Mesenchymal stem cell (in vitro differentiated cells and primary cell): ENCODE results near the gene SOCS6.

Experiments
- DNase-seq: peaks from one replicate; pipeline ENCODE4 v3.0.0-alpha.2; 2013
- H2AFZ ChIP-seq: one replicate; pipeline ENCODE4 v1.6.1; 2013; ENCODE audit warnings: low read depth, mild to moderate bottlenecking, control low read depth, inconsistent platforms, low read length, moderate library complexity
- H2AK5ac ChIP-seq: 2 replicates; pipeline ENCODE4 v1.6.1; 2013; ENCODE audit warnings: low read length, moderate library complexity, mild to moderate bottlenecking, inconsistent platforms; ENCODE audit not compliant: severe bottlenecking
- H2BK120ac ChIP-seq: one replicate; pipeline ENCODE4 v1.6.1; 2013; ENCODE audit warnings: low read depth, mild to moderate bottlenecking, inconsistent platforms, low read length, moderate library complexity
- H2BK12ac ChIP-seq, 2 experiments: one replicate each; pipeline ENCODE4 v1.6.1; 2013; ENCODE audit warnings: inconsistent platforms in 2 of 2, low read length in 2 of 2, mild to moderate bottlenecking in 2 of 2, moderate library complexity in 2 of 2, control low read depth in 1 of 2
- H2BK15ac ChIP-seq: one replicate; pipeline ENCODE4 v1.6.1; 2013; ENCODE audit warnings: mild to moderate bottlenecking, low read depth, inconsistent platforms; ENCODE audit not compliant: poor library complexity, severe bottlenecking
- H2BK5ac ChIP-seq: 2 replicates; pipeline ENCODE4 v1.6.1; 2013; ENCODE audit warnings: low read depth, mild to moderate bottlenecking, low read length, control low read depth, inconsistent platforms; ENCODE audit not compliant: poor library complexity, severe bottlenecking
- H3K14ac ChIP-seq, 2 experiments: one replicate each; pipeline ENCODE4 v1.6.1; 2013; ENCODE audit warnings: inconsistent platforms in 2 of 2, low read length in 2 of 2, control low read depth in 1 of 2, mild to moderate bottlenecking in 1 of 2, moderate library complexity in 1 of 2
- H3K18ac ChIP-seq, 2 experiments: one replicate each; pipeline ENCODE4 v1.6.1; 2013; ENCODE audit warnings: inconsistent platforms in 2 of 2, low read length in 2 of 2, control low read depth in 1 of 2, low read depth in 1 of 2, mild to moderate bottlenecking in 1 of 2
- H3K23ac ChIP-seq, 2 experiments: one replicate each; pipeline ENCODE4 v1.6.1; 2013; ENCODE audit warnings: inconsistent platforms in 2 of 2, low read length in 2 of 2, mild to moderate bottlenecking in 2 of 2, moderate library complexity in 2 of 2, control low read depth in 1 of 2
- H3K27ac ChIP-seq: 2 replicates; pipeline ENCODE4 v1.5.1; 2013; ENCODE audit warnings: mild to moderate bottlenecking, moderate library complexity, low read length, control low read depth, inconsistent platforms; ENCODE audit not compliant: poor library complexity, severe bottlenecking
- H3K27me3 ChIP-seq, 2 experiments: 2 replicates each; pipeline versions ENCODE4 v1.6.1 to v1.7.0; 2013; ENCODE audit warnings: low read length in 2 of 2, mild to moderate bottlenecking in 2 of 2, moderate library complexity in 2 of 2, control low read depth in 1 of 2, inconsistent platforms in 1 of 2; ENCODE audit not compliant: control insufficient read depth in 1 of 2, insufficient read depth in 1 of 2
- H3K36me3 ChIP-seq, 2 experiments: 2 replicates each; pipeline versions ENCODE4 v1.6.1 to v1.7.0; 2013; ENCODE audit warnings: low read length in 2 of 2, control low read depth in 1 of 2, inconsistent platforms in 1 of 2, low read depth in 1 of 2, mild to moderate bottlenecking in 1 of 2; ENCODE audit not compliant: insufficient read depth in 2 of 2, control insufficient read depth in 1 of 2
- H3K4ac ChIP-seq, 2 experiments: one replicate each; pipeline ENCODE4 v1.6.1; 2013; ENCODE audit warnings: inconsistent platforms in 2 of 2, low read length in 2 of 2, mild to moderate bottlenecking in 2 of 2, moderate library complexity in 2 of 2, control low read depth in 1 of 2, low read depth in 1 of 2
- H3K4me1 ChIP-seq: 2 replicates; pipeline ENCODE4 v1.6.1; 2013; ENCODE audit warnings: low read depth, low read length, control low read depth; ENCODE audit not compliant: control insufficient read depth, insufficient read depth
- H3K4me2 ChIP-seq: 2 replicates; pipeline ENCODE4 v1.6.1; 2013; ENCODE audit warnings: low read length, mild to moderate bottlenecking, inconsistent platforms; ENCODE audit not compliant: poor library complexity, severe bottlenecking
- H3K4me3 ChIP-seq, 2 experiments: 2 replicates each; pipeline versions ENCODE4 v1.5.1 to v1.7.0; 2013; ENCODE audit warnings: low read length in 2 of 2, mild to moderate bottlenecking in 2 of 2, control low read depth in 1 of 2, low read depth in 1 of 2; ENCODE audit not compliant: insufficient read depth in 1 of 2
- H3K79me1 ChIP-seq: replicated peaks from 2 replicates; pipeline ENCODE4 v1.6.1; 2013; ENCODE audit warnings: mild to moderate bottlenecking, control low read depth, low read length, inconsistent platforms; ENCODE audit not compliant: poor library complexity, severe bottlenecking
- H3K9ac ChIP-seq: 2 replicates; pipeline ENCODE4 v1.7.0; 2013; ENCODE audit warnings: mild to moderate bottlenecking, low read length, moderate library complexity
- H3K9me3 ChIP-seq: 2 replicates; pipeline ENCODE4 v1.7.0; 2013; ENCODE audit warnings: mild to moderate bottlenecking, low read length; ENCODE audit not compliant: control insufficient read depth
- H4K8ac ChIP-seq: one replicate; pipeline ENCODE4 v1.6.1; 2013; ENCODE audit warnings: inconsistent platforms, mild to moderate bottlenecking, low read length, moderate library complexity
- H4K91ac ChIP-seq: one replicate; pipeline ENCODE4 v1.6.1; 2013; ENCODE audit warnings: mild to moderate bottlenecking, low read length, inconsistent platforms
- WGBS: methylation state at CpG from one replicate; pipeline ENCODE4 v1.1.7; 2013; ENCODE audit warnings: mixed read lengths; 5-methylcytosine and 5-hydroxymethylcytosine counted together

SOCS6 gene

DNA sequence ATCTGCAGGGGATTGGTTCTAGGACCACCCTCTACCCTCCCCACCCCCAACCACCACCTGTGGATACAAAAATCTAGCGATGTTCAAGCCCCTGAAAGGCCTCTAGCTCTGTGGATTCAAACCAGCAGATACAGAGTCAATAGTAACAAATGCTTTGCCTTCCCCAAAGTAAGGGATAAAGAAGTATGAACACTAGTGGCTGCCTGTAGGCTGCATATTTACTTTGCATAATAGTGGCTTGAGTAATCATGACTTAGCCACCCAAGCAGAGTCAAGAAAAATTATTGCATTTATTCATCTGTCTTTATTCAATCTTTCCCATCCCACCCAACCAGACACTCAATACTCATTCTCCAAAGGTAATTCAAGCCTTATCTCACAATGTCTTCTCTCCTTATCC lies 43.8 kb downstream of the SOCS6 start:
- H3K9ac ChIP-seq, result peak overlapping the region; percentile 79
- no peak overlapping the region for H3K23ac ChIP-seq
- H3K4me2 ChIP-seq, result no peak overlapping the region
- H2AK5ac ChIP-seq, result no peak overlapping the region
- H3K79me1 ChIP-seq, result peaks cover 10% of the 10 kb centered on the region
- H3K36me3 ChIP-seq, result peaks cover 0 to 53% of the 10 kb centered on the region in 2 experiments
- H3K9me3 ChIP-seq, result peaks cover 11% of the 10 kb centered on the region
- no peak overlapping the region for H3K27ac ChIP-seq
- H2BK5ac ChIP-seq, result no peak overlapping the region
- no peak overlapping the region for H2BK120ac ChIP-seq
- no CpG with 5 or more reads among the region's 1 CpG for WGBS
- H3K4me3 ChIP-seq, result peak overlapping the region in 1 of 2 experiments; percentile 19
- H3K14ac ChIP-seq, result no peak overlapping the region
- no peak overlapping the region for H2BK12ac ChIP-seq
- no peak overlapping the region for H2BK15ac ChIP-seq
- no peak overlapping the region for H3K18ac ChIP-seq
- peak; percentile 25 for DNase-seq
- H3K4ac ChIP-seq, result no peak overlapping the region
- no peak overlapping the region for H4K8ac ChIP-seq
- no peaks in the 10 kb centered on the region for H3K4me1 ChIP-seq
- no peaks in the 10 kb centered on the region for H3K27me3 ChIP-seq
- H4K91ac ChIP-seq, result no peak overlapping the region
- no peak overlapping the region for H2AFZ ChIP-seq

- no peak overlapping the region for H3K4ac ChIP-seq
- peak overlapping the region; percentile 22 for H3K27ac ChIP-seq
- no peak overlapping the region for H4K8ac ChIP-seq
- peak overlapping the region in 1 of 2 experiments; percentile 19 for H3K4me3 ChIP-seq
- no peak for DNase-seq
- no peak overlapping the region for H2BK15ac ChIP-seq
- H2BK120ac ChIP-seq, result no peak overlapping the region
- no peaks in the 10 kb centered on the region for H3K4me1 ChIP-seq
- no peak overlapping the region for H3K18ac ChIP-seq
- no peak overlapping the region for H3K4me2 ChIP-seq
- 80% methylated on average over 1 of the region's 1 CpG for WGBS
- peaks cover 11% of the 10 kb centered on the region for H3K9me3 ChIP-seq
- H2BK12ac ChIP-seq, result no peak overlapping the region
- no peak overlapping the region for H3K14ac ChIP-seq
- no peaks in the 10 kb centered on the region for H3K27me3 ChIP-seq
- H3K36me3 ChIP-seq, result peaks cover 0 to 48% of the 10 kb centered on the region in 2 experiments
- no peak overlapping the region for H2BK5ac ChIP-seq
- H3K23ac ChIP-seq, result no peak overlapping the region
- no peak overlapping the region for H2AFZ ChIP-seq
- no peak overlapping the region for H4K91ac ChIP-seq
- no peak overlapping the region for H2AK5ac ChIP-seq
- peaks cover 8% of the 10 kb centered on the region for H3K79me1 ChIP-seq
- H3K9ac ChIP-seq, result peak overlapping the region; percentile 79
These were observed 44.5 kb downstream of the SOCS6 start for GRCh38 chr18:70333316-70333715.

GRCh38 chr18:70333757-70334156 lies 44.9 kb downstream of the SOCS6 start:
- no peak overlapping the region for H3K18ac ChIP-seq
- no peaks in the 10 kb centered on the region for H3K27me3 ChIP-seq
- H3K4me3 ChIP-seq, result no peak overlapping the region
- 42% methylated on average over 2 of the region's 2 CpGs for WGBS
- H3K23ac ChIP-seq, result no peak overlapping the region
- no peak overlapping the region for H4K8ac ChIP-seq
- H3K27ac ChIP-seq, result peak overlapping the region; percentile 52
- peaks cover 10% of the 10 kb centered on the region for H3K79me1 ChIP-seq
- H2BK12ac ChIP-seq, result no peak overlapping the region
- no peak overlapping the region for H3K14ac ChIP-seq
- DNase-seq, result peak; percentile 98
- H3K9ac ChIP-seq, result peak overlapping the region; percentile 79
- no peak overlapping the region for H4K91ac ChIP-seq
- H3K4me2 ChIP-seq, result no peak overlapping the region
- no peak overlapping the region for H2BK120ac ChIP-seq
- no peaks in the 10 kb centered on the region for H3K4me1 ChIP-seq
- H2BK15ac ChIP-seq, result no peak overlapping the region
- no peak overlapping the region for H2AFZ ChIP-seq
- H3K9me3 ChIP-seq, result peaks cover 11% of the 10 kb centered on the region
- peaks cover 0 to 48% of the 10 kb centered on the region in 2 experiments for H3K36me3 ChIP-seq
- H3K4ac ChIP-seq, result no peak overlapping the region
- H2BK5ac ChIP-seq, result no peak overlapping the region
- H2AK5ac ChIP-seq, result peak overlapping the region; percentile 23

DNA sequence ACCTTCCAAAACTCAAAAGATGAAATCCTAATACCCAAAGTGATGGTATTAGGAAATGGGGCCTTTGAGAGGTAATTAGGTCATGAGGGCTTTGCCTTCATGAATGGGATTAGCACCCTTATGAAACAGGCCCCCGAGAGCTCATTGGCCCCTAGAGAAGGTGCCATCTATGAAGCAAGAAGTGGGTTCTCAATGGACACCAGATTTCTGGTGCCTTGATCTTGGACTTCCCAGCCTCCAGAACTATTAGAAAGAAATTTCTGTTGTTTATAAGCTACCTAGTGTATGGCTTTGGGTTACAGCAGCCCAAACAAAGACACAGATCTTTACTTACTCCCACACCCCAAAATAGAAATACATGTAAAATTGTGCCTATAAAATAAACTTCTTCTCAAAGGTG lies 45.4 kb downstream of the SOCS6 start:
- H3K4me1 ChIP-seq, result no peaks in the 10 kb centered on the region
- H3K27me3 ChIP-seq, result no peaks in the 10 kb centered on the region
- no peak overlapping the region for H4K8ac ChIP-seq
- H2BK5ac ChIP-seq, result no peak overlapping the region
- peak overlapping the region; percentile 77 for H3K9ac ChIP-seq
- peaks cover 10% of the 10 kb centered on the region for H3K79me1 ChIP-seq
- H2AFZ ChIP-seq, result no peak overlapping the region
- H3K4me3 ChIP-seq, result peak overlapping the region in 1 of 2 experiments; percentile 9
- H2BK15ac ChIP-seq, result no peak overlapping the region
- no peak overlapping the region for H3K4ac ChIP-seq
- H3K14ac ChIP-seq, result no peak overlapping the region
- H4K91ac ChIP-seq, result no peak overlapping the region
- H2AK5ac ChIP-seq, result no peak overlapping the region
- peaks cover 3 to 51% of the 10 kb centered on the region in 2 experiments for H3K36me3 ChIP-seq
- DNase-seq, result no peak
- H3K18ac ChIP-seq, result no peak overlapping the region
- H2BK120ac ChIP-seq, result no peak overlapping the region
- no peak overlapping the region for H3K4me2 ChIP-seq
- no peak overlapping the region for H2BK12ac ChIP-seq
- WGBS, result 100% methylated on average over 1 of the region's 1 CpG
- no peak overlapping the region for H3K27ac ChIP-seq
- H3K23ac ChIP-seq, result no peak overlapping the region
- peaks cover 16% of the 10 kb centered on the region for H3K9me3 ChIP-seq
